Heart right ventricle (tissue), 16 donors: ENCODE results near the gene NTPCR. TPM values are rescaled to one million over a fixed set of nuclear protein-coding genes. Genes with fewer than 3 reads are reported as not detected.

Source experiments
- ATAC-seq, 8 donors: fragments of 200-7000 bp; cut with Tn5 transposase; one replicate each; pipeline ENCODE4 v1.9.1; 2020; ENCODE audit warnings: mild to moderate bottlenecking in 8 of 8, moderate library complexity in 8 of 8, moderate number of reproducible peaks in 1 of 8
- DNase-seq, 2 donors: peaks; one replicate each; pipeline ENCODE4 v3.0.0-alpha.2; 2020
- H3K27ac ChIP-seq, 10 donors: fragments of 200-600 bp; sonication (generic) in 2 of 10; one replicate each; pipeline versions ENCODE4 v1.5.0 to v1.8.0; 2020 to 2022; ENCODE audit warnings: mild to moderate bottlenecking in 3 of 10
- H3K27me3 ChIP-seq, 7 donors: fragments of 200-600 bp; one replicate each; pipeline ENCODE4 v1.8.0; 2021 to 2022; ENCODE audit warnings: mild to moderate bottlenecking in 2 of 7
- H3K36me3 ChIP-seq, 9 donors: fragments of 200-600 bp; sonication (generic) in 1 of 9; one replicate each; pipeline versions ENCODE4 v1.5.0 to v1.8.0; 2020 to 2022; ENCODE audit warnings: mild to moderate bottlenecking in 2 of 9
- H3K4me1 ChIP-seq, 9 donors: fragments of 200-600 bp; sonication (generic) in 1 of 9; one replicate each; pipeline versions ENCODE4 v1.5.0 to v1.8.0; 2020 to 2022; ENCODE audit warnings: mild to moderate bottlenecking in 4 of 9
- H3K4me3 ChIP-seq, 10 donors: fragments of 200-600 bp; sonication (generic) in 2 of 10; one replicate each; pipeline versions ENCODE4 v1.5.0 to v1.8.0; 2020 to 2022; ENCODE audit warnings: mild to moderate bottlenecking in 7 of 10, moderate library complexity in 2 of 10
- H3K9me3 ChIP-seq, 11 donors: fragments of 200-600 bp in 10 of 11; sonication (generic) in 2 of 11; one replicate each; pipeline versions ENCODE4 v1.5.0 to v1.8.0; 2013 to 2022; ENCODE audit warnings: mild to moderate bottlenecking in 2 of 11, control low read depth in 1 of 11, moderate library complexity in 1 of 11
- WGBS, 2 donors: extraction: QIAGEN DNeasy Blood & Tissue Kit; methylation state at CpG; one replicate each; pipeline ENCODE4 v1.1.7; 2013; ENCODE audit warnings: inconsistent platforms in 1 of 2; 5-methylcytosine and 5-hydroxymethylcytosine counted together
- intact Hi-C, 10 donors: fragments of 100-400 bp; cut with DNase I; formaldehyde crosslinking; loops; one replicate each; pipeline versions ENCODE4 v1.11.1 to v1.14.2; 2022
- polyA plus RNA-seq, 2 donors: library from polyadenylated mRNA; stranded (reverse); fragments of 200-250 nt; gene quantifications; one replicate each; pipeline ENCODE4 v1.2.3, GENCODE V29; 2013
- total RNA-seq, 10 donors: library from RNA; stranded (reverse); fragmentation: NEBNext Ultra II Directional in 3 of 10; extraction: Animal tissue kit (Norgen Biotek cat#: 25700) in 3 of 10; gene quantifications; one replicate each; pipeline versions ENCODE4 v1.2.1 to v1.2.4, GENCODE V29; 2021 to 2023
- TF ChIP-seq, protein P1 (sequence below), 9 donors: fragments of 200-600 bp; sonication (generic) in 2 of 9; IDR thresholded peaks; one replicate each; pipeline versions ENCODE4 v1.5.0 to v1.8.0; 2021 to 2022; ENCODE audit warnings: antibody characterized with exemption in 9 of 9, mild to moderate bottlenecking in 5 of 9, moderate library complexity in 1 of 9
- donor health status: Arrhythmogenic right ventricular cardiomyopathy.
- donor health status: ischemic (EF 13 %, LVEDD 7.1; RV severe dilation, severe dysfunction).
- donor health status: healthy with polysubstance abuse.
- donor health status: DM: no; HTN: yes; CAD: no.
- donor health status: DM: no; HTN: no; CAD: no.
- donor health status: ischemic (EF 25% LVEDD 6.9; RV normal size, moderate dysfunction).
- donor health status: ischemic (EF 25% LVEDD 5.7; RV mildly dilated, moderate dysfunction).
- donor health status: healthy.
- donor health status: DM: yes; HTN: yes; CAD: no.
- donor health status: Ischemic cardiomyopathy.
- donor health status: ischemic (EF 35%, LVEDD 5.7; RV mildly dilated, moderate dysfunction).
- donor health status: nonischemic (EF 11% LVEDD 7.7; RV severe dilation, severe dysfunction).
- donor health status: DM: yes; HTN: yes; CAD: no.
- donor health status: PGD.
- donor health status: ischemic (EF 29% LVEDD 5.4; RV normal size, mild dysfunction).
- donor health status: nonischemic (EF 23%, LVEDD 6.1; RV moderate dilation, normal function).

NTPCR gene
- total and polyA plus RNA-seq, 12 donors, result 51.2 to 88.4 (median 56.8) TPM

DNA sequence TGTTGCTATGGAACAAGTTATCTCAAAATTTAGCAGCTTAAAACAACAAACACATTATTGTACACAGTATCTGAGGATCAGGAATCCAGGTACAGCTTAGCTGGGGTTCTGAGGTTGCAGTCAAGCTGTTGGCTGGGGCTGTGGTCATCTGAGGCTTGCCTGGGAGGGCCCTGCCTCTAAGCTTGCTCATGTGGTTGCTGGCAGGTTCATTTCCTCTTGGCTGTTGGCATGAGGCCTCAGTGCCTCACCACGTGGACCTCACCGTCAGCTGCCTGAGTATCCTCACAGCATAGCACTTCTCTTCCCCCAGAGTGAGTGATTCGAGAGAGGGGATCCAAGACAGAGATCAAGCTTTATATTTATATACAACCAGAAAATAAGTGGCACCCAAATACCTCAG lies 18.6 kb downstream of the NTPCR start:
- intact Hi-C loops, result no loop called here
- peak; percentile 70 to 94 (median 80) for ATAC-seq
- H3K36me3 ChIP-seq, result peaks cover 0 to 68% (median 15%) of the 10 kb centered on the region in 9 donors
- H3K9me3 ChIP-seq, result peaks cover 0 to 17% (median 7%) of the 10 kb centered on the region in 11 donors
- peak; percentile 41 to 46 for DNase-seq
- peaks cover 3 to 53% (median 22%) of the 10 kb centered on the region in 9 donors for H3K4me1 ChIP-seq
- no peaks in the 10 kb centered on the region for H3K27me3 ChIP-seq
- WGBS, 2 donors, result 25 to 26% methylated on average over 3 of the region's 3 CpGs
- H3K4me3 ChIP-seq, result no peak overlapping the region
- TF ChIP-seq, protein P1, sequence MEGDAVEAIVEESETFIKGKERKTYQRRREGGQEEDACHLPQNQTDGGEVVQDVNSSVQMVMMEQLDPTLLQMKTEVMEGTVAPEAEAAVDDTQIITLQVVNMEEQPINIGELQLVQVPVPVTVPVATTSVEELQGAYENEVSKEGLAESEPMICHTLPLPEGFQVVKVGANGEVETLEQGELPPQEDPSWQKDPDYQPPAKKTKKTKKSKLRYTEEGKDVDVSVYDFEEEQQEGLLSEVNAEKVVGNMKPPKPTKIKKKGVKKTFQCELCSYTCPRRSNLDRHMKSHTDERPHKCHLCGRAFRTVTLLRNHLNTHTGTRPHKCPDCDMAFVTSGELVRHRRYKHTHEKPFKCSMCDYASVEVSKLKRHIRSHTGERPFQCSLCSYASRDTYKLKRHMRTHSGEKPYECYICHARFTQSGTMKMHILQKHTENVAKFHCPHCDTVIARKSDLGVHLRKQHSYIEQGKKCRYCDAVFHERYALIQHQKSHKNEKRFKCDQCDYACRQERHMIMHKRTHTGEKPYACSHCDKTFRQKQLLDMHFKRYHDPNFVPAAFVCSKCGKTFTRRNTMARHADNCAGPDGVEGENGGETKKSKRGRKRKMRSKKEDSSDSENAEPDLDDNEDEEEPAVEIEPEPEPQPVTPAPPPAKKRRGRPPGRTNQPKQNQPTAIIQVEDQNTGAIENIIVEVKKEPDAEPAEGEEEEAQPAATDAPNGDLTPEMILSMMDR (IDR thresholded peaks at IDR 0.05), result no peak
- H3K27ac ChIP-seq, result peak overlapping the region in 2 of 10 donors; percentile 15 to 24

DNA sequence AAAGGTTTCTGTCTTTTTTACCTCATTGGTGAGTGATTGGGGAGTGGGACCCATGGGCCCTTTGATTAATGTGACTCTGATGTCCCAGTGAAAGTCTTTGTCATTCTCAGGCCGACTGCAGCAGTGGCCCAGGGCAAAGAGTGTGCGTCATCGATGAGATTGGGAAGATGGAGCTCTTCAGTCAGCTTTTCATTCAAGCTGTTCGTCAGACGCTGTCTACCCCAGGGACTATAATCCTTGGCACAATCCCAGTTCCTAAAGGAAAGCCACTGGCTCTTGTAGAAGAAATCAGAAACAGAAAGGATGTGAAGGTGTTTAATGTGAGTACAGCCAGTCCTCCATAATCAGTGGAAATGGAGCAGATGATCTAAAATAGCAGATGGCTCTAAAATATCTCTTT lies 19.4 kb downstream of the NTPCR start:
- H3K36me3 ChIP-seq, result peaks cover 0 to 67% (median 23%) of the 10 kb centered on the region in 9 donors
- no peak overlapping the region for H3K27ac ChIP-seq
- H3K4me1 ChIP-seq, result peaks cover 3 to 47% (median 22%) of the 10 kb centered on the region in 9 donors
- ATAC-seq, result peak in 4 of 8 donors; percentile 28 to 40 (median 36)
- no peak overlapping the region for H3K4me3 ChIP-seq
- DNase-seq, result peak in 1 of 2 donors; percentile 36
- no peaks in the 10 kb centered on the region for H3K27me3 ChIP-seq
- H3K9me3 ChIP-seq, result peaks cover 0 to 21% (median 10%) of the 10 kb centered on the region in 11 donors
- intact Hi-C loops, result no loop called here
- TF ChIP-seq, protein P1 (IDR thresholded peaks at IDR 0.05), result no peak
- 52 to 57% methylated on average over 5 of the region's 5 CpGs for WGBS, 2 donors

DNA sequence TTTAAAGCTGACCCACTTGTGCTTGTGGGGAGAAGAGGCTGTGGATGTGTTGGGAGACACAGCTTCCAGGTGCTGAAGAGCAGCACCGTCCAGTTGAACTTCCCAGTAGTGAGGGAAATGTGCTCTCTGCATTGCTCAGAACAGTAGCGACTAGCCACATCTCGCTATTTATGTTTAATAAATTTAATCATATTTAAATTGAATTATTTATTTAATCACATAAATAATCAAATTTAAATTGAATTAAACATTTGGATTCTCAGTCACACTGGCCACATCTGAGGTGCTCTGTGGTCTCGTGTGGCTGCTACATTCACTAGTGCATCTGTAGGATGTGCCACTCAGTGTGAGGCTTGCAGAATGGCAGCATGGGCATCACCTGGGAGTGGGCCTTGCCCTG lies 20.1 kb downstream of the NTPCR start:
- intact Hi-C loops, result no loop called here
- Histone ChIP-seq H3K27me3 (no peaks in the 10 kb centered on the region), H3K36me3 (peaks cover 0 to 70% (median 23%) of the 10 kb centered on the region in 9 donors), H3K27ac (no peak overlapping the region), H3K9me3 (peaks cover 0 to 21% (median 10%) of the 10 kb centered on the region in 11 donors), H3K4me1 (peaks cover 3 to 46% (median 18%) of the 10 kb centered on the region in 9 donors), H3K4me3 (no peak overlapping the region)
- DNase-seq (no peak), ATAC-seq (no peak)
- TF ChIP-seq, protein P1 (IDR thresholded peaks at IDR 0.05), result no peak
- WGBS, 2 donors, result 74 to 90% methylated on average over 4 of the region's 4 CpGs

DNA sequence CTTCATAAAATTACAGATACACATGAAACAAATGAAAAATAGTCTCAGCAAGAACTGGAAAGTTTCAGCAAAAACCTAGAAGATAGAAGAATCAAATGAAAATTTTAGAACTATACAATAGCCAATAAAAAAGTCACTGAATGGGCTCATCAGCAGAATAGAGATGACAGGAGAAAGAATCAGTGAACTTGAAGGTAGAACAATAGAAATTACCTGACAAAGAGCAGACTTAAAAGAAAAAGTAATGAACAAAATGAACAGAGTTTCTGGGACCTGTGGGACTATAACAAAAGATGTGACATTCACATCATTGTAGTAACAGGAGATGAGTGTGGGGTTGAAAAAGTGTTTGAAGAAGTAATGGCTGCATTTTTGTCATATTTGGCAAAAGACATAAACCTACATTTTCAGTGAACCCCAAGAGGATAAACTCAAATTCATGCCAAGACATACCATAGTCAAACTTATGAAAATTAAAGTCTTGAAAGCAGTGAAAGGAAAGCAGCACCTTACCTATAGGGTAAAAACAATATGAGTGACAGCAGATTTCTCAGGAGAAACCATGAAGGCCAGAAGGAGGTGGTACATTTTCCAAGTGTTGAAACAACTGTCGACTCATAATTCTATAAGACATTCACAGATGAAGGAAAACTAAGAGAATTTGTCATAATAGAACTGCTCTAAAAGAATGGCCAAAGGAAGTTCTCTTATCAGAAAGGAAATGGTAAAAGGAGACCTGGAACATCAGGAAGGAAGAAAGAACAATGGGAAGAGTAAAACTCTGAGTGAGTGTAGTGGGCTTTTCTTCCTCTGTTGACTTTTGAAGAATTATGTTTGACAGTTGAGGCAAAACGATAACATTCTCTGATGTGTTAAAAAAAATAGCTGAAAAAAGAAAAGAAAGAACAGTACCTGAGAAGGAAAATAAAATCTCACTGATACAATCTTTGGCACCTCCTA lies 23.5 kb downstream of the NTPCR start:
- ATAC-seq (no peak), DNase-seq (no peak)
- Histone ChIP-seq H3K27me3 (no peaks in the 10 kb centered on the region), H3K36me3 (peaks cover 0 to 92% (median 23%) of the 10 kb centered on the region in 9 donors), H3K9me3 (peaks cover 0 to 21% (median 10%) of the 10 kb centered on the region in 11 donors), H3K27ac (no peak overlapping the region), H3K4me1 (peaks cover 0 to 30% (median 7%) of the 10 kb centered on the region in 9 donors), H3K4me3 (no peak overlapping the region)
- TF ChIP-seq, protein P1 (IDR thresholded peaks at IDR 0.05), result no peak
- 65 to 71% methylated on average over 2 of the region's 2 CpGs for WGBS, 2 donors
- intact Hi-C loops, result no loop called here
